Prostate gland (tissue), 2 donors: Measurements from ENCODE around the gene PRKAG2.

Experiments
- POLR2A ChIP-seq: fragments of 450-650 bp; IDR thresholded peaks from one replicate; pipeline ENCODE4 v1.6.1; 2016; ENCODE audit warnings: antibody characterized with exemption, mild to moderate bottlenecking
- POLR2AphosphoS5 ChIP-seq: sonication (generic); formaldehyde crosslinking; IDR thresholded peaks from one replicate; pipeline ENCODE4 v1.6.1; 2017; ENCODE audit warnings: antibody characterized with exemption
- TF ChIP-seq, protein P1 (sequence below), 4 experiments: fragments of 200-600 bp in 2 of 4; fragments of 450-650 bp in 2 of 4; sonication (generic) in 2 of 4; IDR thresholded peaks; 1 replicate in 3 of 4; 2 replicates in 1 of 4; pipeline ENCODE4 v1.5.1; 2016 to 2019; ENCODE audit warnings: antibody characterized with exemption in 4 of 4, mild to moderate bottlenecking in 2 of 4, moderate library complexity in 2 of 4

DNA sequence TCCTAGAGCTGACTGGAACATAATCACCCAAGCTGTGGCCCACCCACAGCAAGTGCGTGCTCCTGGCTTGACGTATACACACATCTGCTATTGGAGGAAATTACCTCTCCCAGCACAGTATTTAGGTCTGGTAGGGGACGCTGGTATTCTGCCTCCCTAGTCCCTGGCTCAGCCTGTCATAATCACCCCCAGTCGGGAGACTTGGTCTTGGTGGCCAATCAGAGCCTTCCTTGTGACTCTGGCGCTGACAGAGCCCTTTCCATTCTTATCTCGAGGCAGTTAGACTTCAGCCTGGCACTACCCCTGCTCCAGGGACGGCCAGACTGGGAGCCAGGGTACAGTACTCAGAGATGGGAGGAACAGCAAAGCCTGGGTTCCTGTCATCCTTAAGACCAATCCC, 14.3 kb upstream of the PRKAG2 start:
- TF ChIP-seq, protein P1, sequence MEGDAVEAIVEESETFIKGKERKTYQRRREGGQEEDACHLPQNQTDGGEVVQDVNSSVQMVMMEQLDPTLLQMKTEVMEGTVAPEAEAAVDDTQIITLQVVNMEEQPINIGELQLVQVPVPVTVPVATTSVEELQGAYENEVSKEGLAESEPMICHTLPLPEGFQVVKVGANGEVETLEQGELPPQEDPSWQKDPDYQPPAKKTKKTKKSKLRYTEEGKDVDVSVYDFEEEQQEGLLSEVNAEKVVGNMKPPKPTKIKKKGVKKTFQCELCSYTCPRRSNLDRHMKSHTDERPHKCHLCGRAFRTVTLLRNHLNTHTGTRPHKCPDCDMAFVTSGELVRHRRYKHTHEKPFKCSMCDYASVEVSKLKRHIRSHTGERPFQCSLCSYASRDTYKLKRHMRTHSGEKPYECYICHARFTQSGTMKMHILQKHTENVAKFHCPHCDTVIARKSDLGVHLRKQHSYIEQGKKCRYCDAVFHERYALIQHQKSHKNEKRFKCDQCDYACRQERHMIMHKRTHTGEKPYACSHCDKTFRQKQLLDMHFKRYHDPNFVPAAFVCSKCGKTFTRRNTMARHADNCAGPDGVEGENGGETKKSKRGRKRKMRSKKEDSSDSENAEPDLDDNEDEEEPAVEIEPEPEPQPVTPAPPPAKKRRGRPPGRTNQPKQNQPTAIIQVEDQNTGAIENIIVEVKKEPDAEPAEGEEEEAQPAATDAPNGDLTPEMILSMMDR (IDR thresholded peaks at IDR 0.05), result no peak
- TF ChIP-seq POLR2AphosphoS5 (no peak), POLR2A (no peak)
